Activated CD4-positive, alpha-beta T cell treated with anti-CD3 and anti-CD28 coated beads for 4 hours (primary cell): Measurements from ENCODE around the gene PAFAH1B1.
A peak's percentile ranks its signal among the peaks of the same experiment; 100 is the strongest.
"Not testable (repeated sequence)": the region's sequence is repeated elsewhere in the genome, so short reads cannot be mapped to it uniquely, and the experiment has no call there.

ENCODE experiments used
- DNase-seq, 2 donors: peaks; one replicate each; pipeline ENCODE4 v3.0.0-alpha.2; 2020

The PAFAH1B1 gene

GRCh38 chr17:2592971-2593820, at the start of gene PAFAH1B1:
PAFAH1B1 (plus strand) TSS chr17:2593654; CDS start chr17:2638289, 44,635 bp downstream.
- DNase-seq: peak; percentile 93

- no peak for DNase-seq
Measured at GRCh38 chr17:2545393-2545792, 48.1 kb upstream of the PAFAH1B1 start.

GRCh38 chr17:2547176-2547575, 46.3 kb upstream of the PAFAH1B1 start:
- DNase-seq: no peak

- not testable (repeated sequence) for DNase-seq
Measured at GRCh38 chr17:2548026-2548425, 45.4 kb upstream of the PAFAH1B1 start.

- DNase-seq: no peak
Measured at GRCh38 chr17:2549392-2550211, 43.9 kb upstream of the PAFAH1B1 start.

GRCh38 chr17:2551493-2551892, 42.0 kb upstream of the PAFAH1B1 start:
- DNase-seq: no peak

- DNase-seq: no peak
Measured at GRCh38 chr17:2551928-2552327, 41.5 kb upstream of the PAFAH1B1 start.

- DNase-seq: no peak
Measured at GRCh38 chr17:2560658-2561057, 32.8 kb upstream of the PAFAH1B1 start.

- DNase-seq: no peak
Measured at GRCh38 chr17:2562162-2562858, 31.1 kb upstream of the PAFAH1B1 start.

GRCh38 chr17:2563061-2563460, 30.4 kb upstream of the PAFAH1B1 start:
- no peak for DNase-seq

- DNase-seq: no peak
Measured at GRCh38 chr17:2563543-2563942, 29.9 kb upstream of the PAFAH1B1 start.

GRCh38 chr17:2564877-2565276, 28.6 kb upstream of the PAFAH1B1 start:
- DNase-seq: no peak

- no peak for DNase-seq
Measured at GRCh38 chr17:2566056-2566455, 27.4 kb upstream of the PAFAH1B1 start.

GRCh38 chr17:2571523-2572303, 21.7 kb upstream of the PAFAH1B1 start:
- DNase-seq: no peak

- not testable (repeated sequence) for DNase-seq
Measured at GRCh38 chr17:2572304-2572609, 21.2 kb upstream of the PAFAH1B1 start.

GRCh38 chr17:2580151-2580550, 13.3 kb upstream of the PAFAH1B1 start:
- DNase-seq: no peak

GRCh38 chr17:2580661-2581060, 12.8 kb upstream of the PAFAH1B1 start:
- no peak for DNase-seq

- DNase-seq: no peak
Measured at GRCh38 chr17:2582493-2582892, 11.0 kb upstream of the PAFAH1B1 start.

GRCh38 chr17:2591040-2591640, 2.3 kb upstream of the PAFAH1B1 start:
- no peak for DNase-seq

- DNase-seq: peak; percentile 82 to 85
Measured at GRCh38 chr17:2593821-2594721, 617 bp downstream of the PAFAH1B1 start.
